Measurements from ENCODE around the gene SCUBE1. TPM values are rescaled to one million over a fixed set of nuclear protein-coding genes. Genes with fewer than 3 reads are reported as not detected.

The SCUBE1 gene
- total and polyA plus RNA-seq, 2 experiments from 2014 or later = 2.1 to 2.2 TPM

GRCh38 chr22:43235445-43236409 is 107.4 kb downstream of the SCUBE1 start:
- Histone ChIP-seq H2AFZ (no peak overlapping the region), H3K79me2 (no peaks in the 10 kb centered on the region), H3K27me3 (no peaks in the 10 kb centered on the region), H3K9me2 (replicated peaks; ENCODE audit: insufficient read depth) (no peaks in the 10 kb centered on the region), H4K20me1 (ENCODE audit: insufficient read depth, poor library complexity, severe bottlenecking) (no peaks in the 10 kb centered on the region), H3K27ac (no peak overlapping the region), H3K9me3 (ENCODE audit: low read depth) (no peaks in the 10 kb centered on the region), H3K4me1 (ENCODE audit: insufficient read depth) (no peaks in the 10 kb centered on the region), H3K36me3 (replicated peaks; ENCODE audit: insufficient read depth, low read depth) (no peaks in the 10 kb centered on the region), H3K4me3 (no peak overlapping the region), H3K4me2 (no peak overlapping the region)
- DNase-seq (ENCODE audit: low spot score) = no peak
- TF ChIP-seq EZH2 (IDR thresholded peaks at IDR 0.05; ENCODE audit: borderline replicate concordance) (no peak), EZH2phosphoT487 (IDR thresholded peaks at IDR 0.05; ENCODE audit: low read depth, severe bottlenecking, unreplicated experiment) (no peak), CTCF (IDR thresholded peaks at IDR 0.05; ENCODE audit: poor library complexity) (no peak)
- 69% methylated on average over 19 of the region's 22 CpGs for WGBS (ENCODE audit: low lambda C conversion rate, missing lambda C conversion rate)

GRCh38 chr22:43234264-43234988 is 108.7 kb downstream of the SCUBE1 start:
- no peak overlapping the region for H2AFZ ChIP-seq
- no peaks in the 10 kb centered on the region for H3K9me3 ChIP-seq (ENCODE audit: low read depth)
- 81% methylated on average over 8 of the region's 9 CpGs for WGBS (ENCODE audit: low lambda C conversion rate, missing lambda C conversion rate)
- H3K4me1 ChIP-seq (ENCODE audit: insufficient read depth) = no peaks in the 10 kb centered on the region
- H3K79me2 ChIP-seq = no peaks in the 10 kb centered on the region
- no peak overlapping the region for H3K27ac ChIP-seq
- TF ChIP-seq EZH2 (IDR thresholded peaks at IDR 0.05; ENCODE audit: borderline replicate concordance) (no peak), EZH2phosphoT487 (IDR thresholded peaks at IDR 0.05; ENCODE audit: low read depth, severe bottlenecking, unreplicated experiment) (no peak), CTCF (IDR thresholded peaks at IDR 0.05; ENCODE audit: poor library complexity) (no peak)
- no peaks in the 10 kb centered on the region for H3K27me3 ChIP-seq
- no peaks in the 10 kb centered on the region for H3K36me3 ChIP-seq (replicated peaks; ENCODE audit: insufficient read depth, low read depth)
- no peaks in the 10 kb centered on the region for H3K9me2 ChIP-seq (replicated peaks; ENCODE audit: insufficient read depth)
- H4K20me1 ChIP-seq (ENCODE audit: insufficient read depth, poor library complexity, severe bottlenecking) = no peaks in the 10 kb centered on the region
- no peak overlapping the region for H3K4me3 ChIP-seq
- H3K4me2 ChIP-seq = no peak overlapping the region
- DNase-seq (ENCODE audit: low spot score) = no peak

GRCh38 chr22:43233529-43233928 is 109.6 kb downstream of the SCUBE1 start:
- Histone ChIP-seq H3K4me1 (ENCODE audit: insufficient read depth) (no peaks in the 10 kb centered on the region), H2AFZ (no peak overlapping the region), H3K27ac (no peak overlapping the region), H3K36me3 (replicated peaks; ENCODE audit: insufficient read depth, low read depth) (no peaks in the 10 kb centered on the region), H3K4me3 (no peak overlapping the region), H4K20me1 (ENCODE audit: insufficient read depth, poor library complexity, severe bottlenecking) (no peaks in the 10 kb centered on the region), H3K27me3 (no peaks in the 10 kb centered on the region), H3K9me3 (ENCODE audit: low read depth) (no peaks in the 10 kb centered on the region), H3K9me2 (replicated peaks; ENCODE audit: insufficient read depth) (no peaks in the 10 kb centered on the region), H3K4me2 (no peak overlapping the region), H3K79me2 (no peaks in the 10 kb centered on the region)
- DNase-seq (ENCODE audit: low spot score) = no peak
- TF ChIP-seq EZH2phosphoT487 (IDR thresholded peaks at IDR 0.05; ENCODE audit: low read depth, severe bottlenecking, unreplicated experiment) (no peak), CTCF (IDR thresholded peaks at IDR 0.05; ENCODE audit: poor library complexity) (no peak), EZH2 (IDR thresholded peaks at IDR 0.05; ENCODE audit: borderline replicate concordance) (no peak)
- 88% methylated on average over 6 of the region's 6 CpGs for WGBS (ENCODE audit: low lambda C conversion rate, missing lambda C conversion rate)
